MCF 10A (cell line): ENCODE results near the gene DPP4. TPM values are rescaled to one million over a fixed set of nuclear protein-coding genes. Genes with fewer than 3 reads are reported as not detected.

Experiments
- BruUV-seq: library from RNA; stranded (reverse); fragments of 400-500 nt; replicated peaks from 2 replicates; lab custom pipeline; 2021; lab: Mats Ljungman, UMichigan
- CTCF ChIA-PET: fragments of 300-600 bp; sonication (Branson Sonifier 250); formaldehyde crosslinking; extraction: SDS; loops from one replicate; lab custom pipeline; 2021; ENCODE audit warnings: antibody characterized with exemption, inconsistent platforms; lab: Yijun Ruan, JAX
- POLR2A ChIA-PET: fragments of 300-600, 350-650 bp; sonication (Branson Sonifier 250); formaldehyde crosslinking; extraction: SDS; loops from one replicate; lab custom pipeline; 2020; ENCODE audit warnings: antibody characterized with exemption, inconsistent platforms; lab: Yijun Ruan, JAX
- DNase-seq: peaks from one replicate; pipeline ENCODE4 v3.0.0-alpha.2; 2018; ENCODE audit not compliant: unreplicated experiment
- H3K27ac Mint-ChIP-seq: one replicate; pipeline ENCODE4 v1.8.0; 2022; ENCODE audit warnings: mild to moderate bottlenecking, low read depth, mixed read lengths; ENCODE audit not compliant: unreplicated experiment
- H3K27me3 Mint-ChIP-seq: one replicate; pipeline ENCODE4 v1.8.0; 2022; ENCODE audit warnings: mixed read lengths; ENCODE audit not compliant: insufficient read depth, unreplicated experiment
- H3K36me3 Mint-ChIP-seq: one replicate; pipeline ENCODE4 v1.8.0; 2022; ENCODE audit warnings: mild to moderate bottlenecking, moderate library complexity, mixed read lengths; ENCODE audit not compliant: insufficient read depth, unreplicated experiment
- H3K4me1 Mint-ChIP-seq: one replicate; pipeline ENCODE4 v1.8.0; 2022; ENCODE audit warnings: mixed read lengths; ENCODE audit not compliant: insufficient read depth, unreplicated experiment
- H3K4me3 Mint-ChIP-seq: one replicate; pipeline ENCODE4 v1.8.0; 2022; ENCODE audit warnings: mild to moderate bottlenecking, moderate library complexity, mixed read lengths; ENCODE audit not compliant: unreplicated experiment
- H3K9me3 Mint-ChIP-seq: one replicate; pipeline ENCODE4 v1.8.0; 2022; ENCODE audit warnings: mixed read lengths; ENCODE audit not compliant: unreplicated experiment
- intact Hi-C: fragments of 100-400 bp; cut with micrococcal nuclease; formaldehyde crosslinking; loops from 2 replicates; pipeline ENCODE4 v1.14.1; 2022
- total RNA-seq: library from RNA; stranded (reverse); gene quantifications from 2 replicates; pipeline ENCODE4 v1.2.3, GENCODE V29; 2022
- TF ChIP-seq, protein P1 (sequence below): fragments of 200-600 bp; IDR thresholded peaks from one replicate; pipeline ENCODE4 v1.8.0; 2022; ENCODE audit warnings: antibody characterized with exemption, mild to moderate bottlenecking; ENCODE audit not compliant: unreplicated experiment

Gene DPP4
- total RNA-seq, 1 experiment from 2014 or later = not detected

DNA sequence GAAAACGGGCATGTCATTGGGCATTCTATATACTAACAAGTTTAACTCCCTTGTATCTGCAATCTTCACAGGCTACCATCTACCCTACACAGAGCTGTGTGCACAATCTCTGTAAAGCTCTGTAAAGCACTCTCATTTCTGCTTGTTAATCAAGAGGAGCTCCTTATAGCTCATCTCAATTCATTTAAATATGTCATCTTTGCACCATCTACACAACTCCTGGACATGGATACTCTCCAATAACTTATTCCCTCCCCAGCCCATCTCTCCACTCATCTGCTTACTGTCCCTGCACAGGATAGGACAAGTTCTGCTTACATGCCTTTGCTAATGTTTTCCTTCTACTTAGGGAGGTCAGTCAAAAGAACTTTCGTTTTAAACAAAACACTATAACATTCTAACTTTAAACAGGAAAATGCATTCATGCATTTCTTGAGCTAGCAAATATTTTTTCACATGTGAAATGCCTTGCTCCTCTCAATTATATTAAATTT lies 61.4 kb downstream of the DPP4 start:
- no peak for DNase-seq
- POLR2A ChIA-PET = interaction anchor here (1.5 to 1.7 kb wide), 2 partner anchors 12 to 20 kb away, joined by 4 read pairs; no protein-coding TSS in a partner anchor
- Mint-ChIP-seq H3K9me3 (no peaks in the 10 kb centered on the region), H3K4me3 (no peak overlapping the region), H3K27ac (no peak overlapping the region), H3K36me3 (no peaks in the 10 kb centered on the region), H3K27me3 (peaks cover 11% of the 10 kb centered on the region), H3K4me1 (no peaks in the 10 kb centered on the region)
- CTCF ChIA-PET = interaction anchor here (0.7 to 4.8 kb wide), 4 partner anchors 13 to 290 kb away, joined by 3 to 28 read pairs (median 6); no protein-coding TSS in a partner anchor
- intact Hi-C loops = no loop called here
- TF ChIP-seq, protein P1, sequence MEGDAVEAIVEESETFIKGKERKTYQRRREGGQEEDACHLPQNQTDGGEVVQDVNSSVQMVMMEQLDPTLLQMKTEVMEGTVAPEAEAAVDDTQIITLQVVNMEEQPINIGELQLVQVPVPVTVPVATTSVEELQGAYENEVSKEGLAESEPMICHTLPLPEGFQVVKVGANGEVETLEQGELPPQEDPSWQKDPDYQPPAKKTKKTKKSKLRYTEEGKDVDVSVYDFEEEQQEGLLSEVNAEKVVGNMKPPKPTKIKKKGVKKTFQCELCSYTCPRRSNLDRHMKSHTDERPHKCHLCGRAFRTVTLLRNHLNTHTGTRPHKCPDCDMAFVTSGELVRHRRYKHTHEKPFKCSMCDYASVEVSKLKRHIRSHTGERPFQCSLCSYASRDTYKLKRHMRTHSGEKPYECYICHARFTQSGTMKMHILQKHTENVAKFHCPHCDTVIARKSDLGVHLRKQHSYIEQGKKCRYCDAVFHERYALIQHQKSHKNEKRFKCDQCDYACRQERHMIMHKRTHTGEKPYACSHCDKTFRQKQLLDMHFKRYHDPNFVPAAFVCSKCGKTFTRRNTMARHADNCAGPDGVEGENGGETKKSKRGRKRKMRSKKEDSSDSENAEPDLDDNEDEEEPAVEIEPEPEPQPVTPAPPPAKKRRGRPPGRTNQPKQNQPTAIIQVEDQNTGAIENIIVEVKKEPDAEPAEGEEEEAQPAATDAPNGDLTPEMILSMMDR = no peak
- BruUV-seq = no TSS peak

DNA sequence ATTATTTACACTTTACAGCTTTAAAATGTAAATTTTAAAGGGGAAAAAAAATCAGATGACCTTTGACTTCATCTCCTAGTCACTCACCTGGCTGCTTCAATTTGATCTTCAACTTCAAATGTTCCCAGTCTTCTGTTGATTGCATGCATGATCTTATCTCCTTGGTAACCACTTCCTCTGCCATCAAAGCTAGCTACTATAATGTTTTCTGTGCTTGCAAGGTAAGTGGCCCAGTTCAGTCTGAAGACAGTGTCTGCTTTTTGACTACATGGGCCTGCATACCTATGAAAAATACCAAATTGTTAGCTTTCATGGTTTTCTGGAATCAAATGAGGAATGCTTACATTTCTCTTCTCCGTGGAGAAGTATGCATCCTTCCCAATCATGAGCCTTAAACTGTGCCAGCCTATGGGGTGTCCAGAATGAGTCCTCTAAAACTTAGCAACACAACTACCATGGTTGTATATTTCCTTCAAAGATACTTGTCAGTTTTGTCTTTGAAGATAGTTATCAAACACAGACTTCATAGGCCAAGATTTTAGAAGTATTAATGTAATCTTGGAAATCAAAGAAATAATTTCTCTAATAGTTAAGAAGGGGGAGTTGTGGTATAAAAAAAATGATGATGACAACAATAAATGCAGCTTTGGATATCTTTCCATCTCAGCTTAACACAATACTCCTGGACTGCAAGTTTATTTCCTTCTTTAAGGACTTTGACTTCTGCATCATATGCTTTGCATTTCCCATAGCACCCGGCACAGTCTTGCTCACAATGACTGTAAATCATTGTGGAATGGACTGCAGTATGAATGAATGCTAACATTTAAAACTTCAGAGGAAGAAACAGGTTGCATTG lies 62.1 kb downstream of the DPP4 start:
- Mint-ChIP-seq H3K4me1 (no peaks in the 10 kb centered on the region), H3K9me3 (no peaks in the 10 kb centered on the region), H3K4me3 (no peak overlapping the region), H3K27ac (no peak overlapping the region), H3K36me3 (no peaks in the 10 kb centered on the region), H3K27me3 (peaks cover 11% of the 10 kb centered on the region)
- TF ChIP-seq, protein P1 = no peak
- CTCF ChIA-PET = interaction anchor here (0.8 to 4.8 kb wide), 6 partner anchors 14 to 113 kb away, joined by 3 to 28 read pairs (median 4); no protein-coding TSS in a partner anchor
- intact Hi-C loops = no loop called here
- no peak for DNase-seq
- POLR2A ChIA-PET = interaction anchor here (1.7 kb wide), 1 partner anchor 13 kb away, joined by 4 read pairs; no protein-coding TSS in a partner anchor
- no TSS peak for BruUV-seq

DNA sequence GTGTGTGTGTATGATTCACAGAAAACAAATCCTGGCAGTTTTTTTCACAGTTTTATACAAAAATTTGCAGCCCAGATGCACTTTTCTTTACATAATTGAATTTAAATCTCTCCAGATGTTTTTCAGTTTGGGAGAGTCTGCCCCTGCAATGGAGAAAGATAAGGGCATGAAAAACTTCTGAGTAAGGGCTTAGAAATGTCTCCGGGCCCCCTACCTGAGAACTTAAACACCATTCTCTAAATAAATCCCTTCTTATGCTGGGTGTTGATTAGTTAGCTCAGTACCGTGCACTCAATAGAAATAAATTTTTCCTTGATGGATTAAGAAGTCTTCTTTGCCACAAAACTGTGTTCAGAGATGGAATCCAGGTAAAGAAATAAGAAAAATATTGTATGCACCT lies 64.5 kb downstream of the DPP4 start:
- Mint-ChIP-seq H3K4me1 (no peaks in the 10 kb centered on the region), H3K4me3 (no peak overlapping the region), H3K9me3 (no peaks in the 10 kb centered on the region), H3K27me3 (peaks cover 2% of the 10 kb centered on the region), H3K27ac (no peak overlapping the region), H3K36me3 (no peaks in the 10 kb centered on the region)
- no TSS peak for BruUV-seq
- TF ChIP-seq, protein P1 = no peak
- DNase-seq = no peak
- ChIA-PET CTCF (interaction anchor here (0.7 to 4.8 kb wide), 3 partner anchors 9 to 116 kb away, joined by 3 to 28 read pairs (median 5); no protein-coding TSS in a partner anchor), POLR2A (no interaction called here)
- intact Hi-C loops = no loop called here
